GM19395 (cell line): Measurements from ENCODE around the gene LGALS1.
"Not testable (repeated sequence)": the region's sequence is repeated elsewhere in the genome, so short reads cannot be mapped to it uniquely, and the experiment has no call there.

Experiments used
- ATAC-seq: cut with Tn5 transposase; IDR thresholded peaks from one replicate; pipeline ENCODE4 v1.9.1; 2021; ENCODE audit warnings: mild to moderate bottlenecking, moderate library complexity; ENCODE audit not compliant: unreplicated experiment

LGALS1 gene

DNA sequence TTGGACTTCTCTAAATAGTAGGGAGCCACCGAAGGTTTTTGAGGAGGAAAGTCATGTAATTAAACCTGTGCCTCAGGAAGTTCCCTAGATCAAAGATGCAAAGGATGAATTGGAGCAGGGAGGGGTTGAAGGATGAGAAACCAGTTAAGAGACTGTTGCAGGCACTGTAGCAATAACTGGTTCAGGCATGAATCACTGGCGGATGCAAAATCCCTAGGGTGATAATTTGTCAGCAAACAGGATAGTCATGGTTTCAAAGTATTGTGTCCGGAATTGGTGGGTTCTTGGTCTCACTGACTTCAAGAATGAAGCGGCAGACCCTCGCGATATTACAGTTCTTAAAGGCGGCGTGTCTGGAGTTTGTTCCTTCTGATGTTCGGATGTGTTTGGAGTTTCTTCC lies 41.3 kb downstream of the LGALS1 start:
- no peak for ATAC-seq

DNA sequence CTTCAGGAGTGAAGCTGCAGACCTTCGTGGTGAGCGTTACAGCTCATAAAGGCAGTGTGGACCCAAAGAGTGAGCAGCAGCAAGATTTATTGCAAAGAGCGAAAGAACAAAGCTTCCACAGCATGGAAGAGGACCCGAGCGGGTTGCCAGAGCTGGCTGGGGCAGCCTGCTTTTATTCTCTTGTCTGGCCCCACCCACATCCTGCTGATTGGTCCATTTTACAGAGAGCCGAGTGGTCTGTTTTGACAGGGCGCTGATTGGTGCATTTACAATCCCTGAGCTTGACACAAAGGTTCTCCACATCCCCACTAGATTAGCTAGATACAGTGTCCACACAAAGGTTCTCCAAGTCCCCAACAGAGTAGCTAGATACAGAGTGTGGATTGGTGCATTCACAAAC lies 41.8 kb downstream of the LGALS1 start:
- not testable (repeated sequence) for ATAC-seq

DNA sequence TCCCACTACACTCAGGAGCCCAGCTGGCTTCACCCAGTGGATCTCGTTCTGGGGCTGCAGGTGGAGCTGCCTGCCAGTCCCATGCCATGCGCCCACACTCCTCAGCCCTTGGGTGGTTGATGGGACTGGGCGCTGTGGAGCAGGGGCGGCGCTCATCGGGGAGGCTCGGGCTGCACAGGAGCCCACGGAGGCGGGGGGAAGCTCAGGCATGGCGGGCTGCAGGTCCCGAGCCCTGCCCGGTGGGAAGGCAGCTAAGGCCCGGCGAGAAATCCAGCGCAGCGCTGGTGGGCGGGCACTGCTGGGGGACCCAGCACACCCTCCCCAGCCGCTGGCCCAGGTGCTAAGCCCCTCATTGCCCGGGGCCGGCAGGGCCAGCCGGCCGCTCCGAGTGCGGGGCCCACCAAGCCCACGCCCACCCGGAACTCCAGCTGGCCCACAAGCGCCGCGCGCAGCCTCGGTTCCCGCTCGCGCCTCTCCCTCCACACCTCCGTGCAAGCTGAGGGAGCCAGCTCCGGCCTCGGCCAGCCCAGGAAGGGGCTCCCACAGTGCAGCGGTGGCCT lies 42.4 kb downstream of the LGALS1 start:
- ATAC-seq = not testable (repeated sequence)

DNA sequence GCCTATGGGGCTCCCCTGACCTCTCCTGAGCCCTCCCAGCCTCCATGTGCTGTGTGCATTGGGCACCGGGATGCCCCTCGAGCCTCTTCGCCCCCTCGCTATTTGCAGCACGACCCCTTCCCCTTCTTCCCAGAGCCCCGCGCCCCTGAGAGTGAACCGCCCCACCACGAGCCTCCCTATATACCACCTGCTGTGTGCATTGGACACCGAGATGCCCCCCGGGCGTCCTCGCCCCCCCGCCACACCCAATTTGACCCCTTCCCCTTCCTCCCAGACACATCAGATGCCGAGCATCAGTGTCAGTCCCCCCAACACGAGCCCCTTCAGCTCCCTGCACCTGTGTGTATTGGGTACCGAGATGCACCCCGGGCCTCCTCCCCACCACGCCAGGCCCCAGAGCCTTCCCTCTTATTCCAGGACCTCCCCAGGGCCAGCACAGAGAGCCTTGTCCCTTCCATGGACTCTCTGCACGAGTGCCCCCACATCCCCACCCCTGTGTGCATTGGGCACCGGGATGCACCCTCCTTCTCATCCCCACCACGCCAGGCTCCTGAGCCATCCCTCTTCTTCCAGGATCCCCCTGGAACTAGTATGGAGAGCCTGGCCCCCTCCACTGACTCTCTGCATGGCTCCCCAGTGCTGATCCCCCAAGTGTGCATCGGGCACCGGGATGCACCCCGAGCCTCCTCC lies 50.3 kb downstream of the LGALS1 start:
- no peak for ATAC-seq

DNA sequence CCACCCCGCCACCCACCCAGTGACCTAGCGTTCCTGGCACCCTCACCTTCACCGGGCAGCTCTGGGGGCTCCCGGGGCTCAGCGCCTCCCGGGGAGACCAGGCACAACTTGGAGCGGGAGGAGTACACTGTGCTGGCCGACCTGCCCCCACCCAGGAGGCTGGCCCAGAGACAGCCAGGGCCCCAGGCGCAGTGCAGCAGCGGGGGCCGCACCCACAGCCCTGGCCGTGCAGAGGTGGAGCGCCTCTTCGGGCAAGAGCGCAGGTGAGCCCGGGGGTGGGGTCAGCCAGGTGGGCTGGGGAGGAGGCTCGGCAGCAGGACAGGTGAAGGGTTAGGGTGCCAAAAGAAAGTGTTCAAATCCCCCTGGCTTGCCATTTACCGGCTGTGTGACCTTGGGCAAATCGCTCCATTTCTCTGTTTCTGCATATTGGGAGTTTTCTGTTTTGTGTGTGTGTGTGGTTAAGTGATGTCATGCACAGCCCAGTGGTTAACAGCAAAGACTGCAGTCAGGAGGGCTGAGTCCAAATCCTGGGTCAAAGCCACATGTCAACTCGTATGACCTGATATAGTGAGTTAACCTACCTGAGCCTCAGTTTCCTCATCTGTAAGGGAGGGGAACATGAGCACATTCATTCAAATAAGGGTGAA lies 50.9 kb downstream of the LGALS1 start:
- no peak for ATAC-seq

DNA sequence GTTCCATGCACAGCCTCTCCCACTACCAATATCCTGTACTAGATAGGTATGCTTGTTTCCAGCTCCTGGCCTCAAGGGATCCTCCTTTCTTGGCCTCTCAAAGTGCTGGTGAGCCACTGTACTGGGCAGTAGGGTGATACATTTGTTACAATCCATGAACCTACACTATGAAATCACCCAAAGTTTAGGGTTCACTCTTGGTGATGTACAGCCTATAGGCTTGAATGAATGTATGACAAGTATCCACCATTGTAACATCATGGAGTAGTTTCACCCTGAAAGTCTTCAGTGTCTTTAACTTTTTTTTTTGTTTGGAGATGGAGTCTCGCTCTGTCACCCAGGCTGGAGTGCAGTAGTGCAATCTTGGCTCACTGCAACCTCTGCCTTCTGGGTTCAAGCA lies 53.2 kb downstream of the LGALS1 start:
- no peak for ATAC-seq
